ENCODE measurements around the gene PXK. TPM values are rescaled to one million over a fixed set of nuclear protein-coding genes. Genes with fewer than 3 reads are reported as not detected.

Gene PXK
- total RNA-seq, 1 experiment from 2014 or later: 4.4 TPM

DNA sequence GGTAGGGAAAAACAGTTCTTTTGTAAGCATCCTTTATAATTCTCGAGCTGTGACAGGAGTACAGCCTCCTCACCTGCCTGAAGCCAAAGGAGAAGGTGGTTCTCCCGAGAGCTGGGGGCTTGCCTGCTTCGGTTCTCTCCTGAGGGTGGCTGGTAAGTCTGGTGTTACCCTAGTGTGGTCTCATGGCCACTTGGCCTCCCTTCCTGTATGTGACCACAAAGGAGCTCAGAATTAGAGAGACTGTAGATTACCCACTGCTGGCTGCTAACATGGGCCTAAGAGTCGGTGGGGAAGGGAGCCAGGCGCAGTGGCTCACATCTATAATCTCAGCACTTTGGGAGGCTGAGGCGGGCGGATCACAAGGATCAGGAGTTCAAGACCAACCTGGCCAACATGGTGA is 88.3 kb downstream of the PXK start:
- POLR2A ChIA-PET (ENCODE audit: unreplicated experiment): no interaction called here
- no peak for DNase-seq
- no peaks in the 10 kb centered on the region for H3F3A ChIP-seq (ENCODE audit: insufficient read depth, low read depth)
- peaks cover 1% of the 10 kb centered on the region; the same call in 1 of the 2 replicates for H3K4me1 ChIP-seq (replicated peaks; ENCODE audit: insufficient read depth)
- no peak overlapping the region for H3K4me3 ChIP-seq
- no peaks in the 10 kb centered on the region for H3K9me3 ChIP-seq (ENCODE audit: insufficient read depth, low read depth)
- intact Hi-C loops (cut with micrococcal nuclease; ENCODE audit: unreplicated experiment): no loop called here
- H3K4me2 ChIP-seq: no peak overlapping the region
- CTCF ChIA-PET: interaction anchor here (0.8 kb wide), 1 partner anchor 188 kb away, joined by 3 read pairs; no protein-coding TSS in a partner anchor
- H3K27ac ChIP-seq: no peak overlapping the region
- no peaks in the 10 kb centered on the region for H3K9me2 ChIP-seq (ENCODE audit: insufficient read depth)
- H3K27me3 ChIP-seq (ENCODE audit: insufficient read depth, low read depth): no peaks in the 10 kb centered on the region
- no TSS peak for BruUV-seq (replicated peaks)
- TF ChIP-seq, protein P1, sequence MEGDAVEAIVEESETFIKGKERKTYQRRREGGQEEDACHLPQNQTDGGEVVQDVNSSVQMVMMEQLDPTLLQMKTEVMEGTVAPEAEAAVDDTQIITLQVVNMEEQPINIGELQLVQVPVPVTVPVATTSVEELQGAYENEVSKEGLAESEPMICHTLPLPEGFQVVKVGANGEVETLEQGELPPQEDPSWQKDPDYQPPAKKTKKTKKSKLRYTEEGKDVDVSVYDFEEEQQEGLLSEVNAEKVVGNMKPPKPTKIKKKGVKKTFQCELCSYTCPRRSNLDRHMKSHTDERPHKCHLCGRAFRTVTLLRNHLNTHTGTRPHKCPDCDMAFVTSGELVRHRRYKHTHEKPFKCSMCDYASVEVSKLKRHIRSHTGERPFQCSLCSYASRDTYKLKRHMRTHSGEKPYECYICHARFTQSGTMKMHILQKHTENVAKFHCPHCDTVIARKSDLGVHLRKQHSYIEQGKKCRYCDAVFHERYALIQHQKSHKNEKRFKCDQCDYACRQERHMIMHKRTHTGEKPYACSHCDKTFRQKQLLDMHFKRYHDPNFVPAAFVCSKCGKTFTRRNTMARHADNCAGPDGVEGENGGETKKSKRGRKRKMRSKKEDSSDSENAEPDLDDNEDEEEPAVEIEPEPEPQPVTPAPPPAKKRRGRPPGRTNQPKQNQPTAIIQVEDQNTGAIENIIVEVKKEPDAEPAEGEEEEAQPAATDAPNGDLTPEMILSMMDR (conservative IDR thresholded peaks at IDR 0.05): no peak
- no peak for TF ChIP-seq EZH2 (IDR thresholded peaks at IDR 0.05; ENCODE audit: low read depth)
- no peaks in the 10 kb centered on the region; the same call in 1 of the 2 replicates for H4K20me1 ChIP-seq (ENCODE audit: insufficient read depth)
- H3K79me2 ChIP-seq (ENCODE audit: low read depth): no peaks in the 10 kb centered on the region
- no peak overlapping the region for H2AFZ ChIP-seq
- no peaks in the 10 kb centered on the region for H3K36me3 ChIP-seq (ENCODE audit: low read depth)

DNA sequence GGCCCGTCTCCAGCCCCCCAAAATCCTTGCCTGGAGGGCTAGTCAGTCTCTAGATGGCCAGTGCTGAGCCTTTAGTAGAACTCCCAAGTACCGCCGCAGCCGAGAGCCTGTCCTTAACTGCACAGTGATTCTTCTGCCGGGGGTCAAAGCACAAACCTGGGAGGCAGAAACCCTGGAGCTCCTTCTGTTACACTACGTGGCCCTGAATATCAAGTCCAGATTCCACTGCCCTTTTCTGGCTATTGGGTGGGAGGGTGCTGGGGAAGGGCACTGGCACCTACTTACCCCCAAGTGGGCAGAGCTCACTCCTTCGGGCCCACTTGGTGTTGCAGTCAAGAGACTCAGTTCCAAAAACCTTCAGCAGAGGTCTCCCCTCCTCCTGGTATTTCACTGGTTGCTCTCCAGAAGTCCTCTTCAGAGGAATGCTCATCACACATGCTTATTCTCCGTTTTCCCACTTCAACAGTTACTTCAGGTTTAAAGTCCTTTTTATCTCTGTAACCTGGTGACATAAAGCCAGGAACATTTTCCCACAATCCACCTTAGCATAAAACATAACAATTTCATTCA is 90.1 kb downstream of the PXK start:
- Histone ChIP-seq H3K9me3 (ENCODE audit: insufficient read depth, low read depth) (no peaks in the 10 kb centered on the region), H3K36me3 (ENCODE audit: low read depth) (peaks cover 3% of the 10 kb centered on the region; the same call in 1 of the 2 replicates), H3K9me2 (ENCODE audit: insufficient read depth) (no peaks in the 10 kb centered on the region), H2AFZ (no peak overlapping the region), H3K79me2 (ENCODE audit: low read depth) (no peaks in the 10 kb centered on the region), H3K4me3 (no peak overlapping the region), H3K4me2 (no peak overlapping the region), H3K27ac (no peak overlapping the region), H3K27me3 (ENCODE audit: insufficient read depth, low read depth) (no peaks in the 10 kb centered on the region), H3F3A (ENCODE audit: insufficient read depth, low read depth) (peaks cover 4% of the 10 kb centered on the region; the same call in 1 of the 2 replicates), H4K20me1 (ENCODE audit: insufficient read depth) (no peaks in the 10 kb centered on the region), H3K4me1 (replicated peaks; ENCODE audit: insufficient read depth) (no peaks in the 10 kb centered on the region)
- ChIA-PET CTCF (no interaction called here), POLR2A (ENCODE audit: unreplicated experiment) (no interaction called here)
- intact Hi-C loops (cut with micrococcal nuclease; ENCODE audit: unreplicated experiment): loop anchor here (2.0 kb wide), 1 partner anchor 110 kb away; no protein-coding TSS in a partner anchor
- no peak for DNase-seq
- TF ChIP-seq EZH2 (IDR thresholded peaks at IDR 0.05; ENCODE audit: low read depth): no peak
- TF ChIP-seq, protein P1 (conservative IDR thresholded peaks at IDR 0.05): peak; percentile 38; the same call in 1 of the 2 replicates
- no TSS peak for BruUV-seq (replicated peaks)

DNA sequence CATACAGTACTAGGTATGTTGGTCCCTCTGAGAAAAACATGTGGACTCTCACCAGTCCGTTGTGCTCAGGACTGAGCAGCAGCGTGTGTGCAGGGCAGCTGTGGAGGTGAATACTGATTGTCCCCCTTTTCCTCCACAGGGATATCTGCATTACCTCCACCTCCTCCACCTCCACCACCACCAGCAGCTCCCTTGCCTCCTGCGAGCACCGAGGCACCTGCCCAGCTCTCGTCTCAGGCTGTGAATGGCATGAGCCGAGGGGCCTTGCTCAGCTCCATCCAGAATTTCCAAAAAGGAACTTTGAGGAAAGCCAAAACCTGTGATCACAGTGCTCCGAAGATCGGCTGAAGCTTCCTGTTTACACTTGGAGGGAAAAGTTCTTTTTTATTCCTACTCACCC is 91.9 kb downstream of the PXK start:
- peaks cover 16% of the 10 kb centered on the region; the same call in 1 of the 2 replicates for H3K36me3 ChIP-seq (ENCODE audit: low read depth)

More for the DNA sequence above, 91.9 kb downstream of the PXK start:
- Histone ChIP-seq H3K79me2 (ENCODE audit: low read depth) (no peaks in the 10 kb centered on the region), H3K9me2 (ENCODE audit: insufficient read depth) (no peaks in the 10 kb centered on the region), H3K9me3 (ENCODE audit: insufficient read depth, low read depth) (no peaks in the 10 kb centered on the region), H3K4me1 (replicated peaks; ENCODE audit: insufficient read depth) (no peaks in the 10 kb centered on the region), H3K27me3 (ENCODE audit: insufficient read depth, low read depth) (no peaks in the 10 kb centered on the region), H3K4me2 (no peak overlapping the region), H3F3A (ENCODE audit: insufficient read depth, low read depth) (peaks cover 7% of the 10 kb centered on the region; the same call in 1 of the 2 replicates), H3K27ac (no peak overlapping the region), H3K4me3 (no peak overlapping the region), H2AFZ (no peak overlapping the region), H4K20me1 (ENCODE audit: insufficient read depth) (no peaks in the 10 kb centered on the region)
- CTCF ChIA-PET: no interaction called here
- no peak for DNase-seq
- intact Hi-C loops (cut with micrococcal nuclease; ENCODE audit: unreplicated experiment): no loop called here
- BruUV-seq (replicated peaks): no TSS peak
- TF ChIP-seq, protein P1 (conservative IDR thresholded peaks at IDR 0.05): no peak
- no peak for TF ChIP-seq EZH2 (IDR thresholded peaks at IDR 0.05; ENCODE audit: low read depth)
- POLR2A ChIA-PET (ENCODE audit: unreplicated experiment): interaction anchor here (0.6 kb wide), 1 partner anchor 9 kb away, joined by 3 read pairs; no protein-coding TSS in a partner anchor
